Body of pancreas (tissue), 4 donors: ENCODE data around the gene TSHZ2.

ENCODE experiments used
- CTCF ChIP-seq, 7 experiments: fragments of 450-650 bp in 4 of 7; fragments of 200-600 bp in 3 of 7; sonication (generic) in 3 of 7; IDR thresholded peaks; one replicate each; pipeline ENCODE4 v1.5.1; 2016 to 2019; ENCODE audit warnings: antibody characterized with exemption in 7 of 7
- POLR2A ChIP-seq, 3 donors: fragments of 450-650 bp; IDR thresholded peaks; one replicate each; pipeline ENCODE4 v1.6.1; 2016; ENCODE audit warnings: antibody characterized with exemption in 3 of 3, mild to moderate bottlenecking in 2 of 3

- TF ChIP-seq CTCF (IDR thresholded peaks at IDR 0.05) (no peak), POLR2A (IDR thresholded peaks at IDR 0.05) (no peak)
Measured at GRCh38 chr20:53522696-53523095, 550.5 kb downstream of the TSHZ2 start.
